Esophagus muscularis mucosa (tissue), 4 donors: ENCODE data around the gene MPRIP. TPM values are rescaled to one million over a fixed set of nuclear protein-coding genes. Genes with fewer than 3 reads are reported as not detected.

Experiments
- DNase-seq: peaks from one replicate; pipeline ENCODE4 v3.0.0-alpha.2; 2017; ENCODE audit errors: extremely low spot score
- H3K27ac ChIP-seq, 4 donors: fragments of 200-600 bp; sonication (generic); replicated peaks in 1 of 4; 1 replicate in 3 of 4; 2 replicates in 1 of 4; pipeline ENCODE4 v1.5.1; 2016 to 2019; ENCODE audit warnings: mild to moderate bottlenecking in 1 of 4
- H3K27me3 ChIP-seq, 4 donors: fragments of 200-600 bp; sonication (generic); one replicate each; pipeline versions ENCODE4 v1.5.1 to v1.6.0; 2016 to 2019
- H3K36me3 ChIP-seq, 4 donors: fragments of 200-600 bp; sonication (generic); one replicate each; pipeline ENCODE4 v1.5.1; 2016 to 2019
- H3K4me1 ChIP-seq, 4 donors: fragments of 200-600 bp; sonication (generic); one replicate each; pipeline ENCODE4 v1.5.1; 2016 to 2019
- H3K4me3 ChIP-seq, 4 donors: fragments of 200-600 bp; sonication (generic); 1 replicate in 2 of 4; 2 replicates in 2 of 4; pipeline ENCODE4 v1.5.1; 2016 to 2019; ENCODE audit warnings: mild to moderate bottlenecking in 4 of 4, moderate library complexity in 1 of 4
- H3K9me3 ChIP-seq, 4 donors: fragments of 200-600 bp; sonication (generic); 1 replicate in 3 of 4; 2 replicates in 1 of 4; pipeline ENCODE4 v1.5.1; 2016 to 2019
- EP300 ChIP-seq: sonication (generic); formaldehyde crosslinking; IDR thresholded peaks from one replicate; pipeline ENCODE4 v1.6.1; 2017; ENCODE audit warnings: antibody characterized with exemption
- POLR2A ChIP-seq: fragments of 450-650 bp; IDR thresholded peaks from one replicate; pipeline ENCODE4 v1.6.1; 2017; ENCODE audit warnings: antibody characterized with exemption, moderate library complexity, mild to moderate bottlenecking, low read depth
- POLR2AphosphoS5 ChIP-seq, 2 donors: sonication (generic); formaldehyde crosslinking; IDR thresholded peaks; one replicate each; pipeline ENCODE4 v1.6.1; 2017; ENCODE audit warnings: antibody characterized with exemption in 2 of 2
- WGBS: methylation state at CpG from one replicate; pipeline ENCODE4 v1.1.5; 2018; 5-methylcytosine and 5-hydroxymethylcytosine counted together
- intact Hi-C: fragments of 100-400 bp; cut with DNase I; formaldehyde crosslinking; loops from one replicate; pipeline ENCODE4 v1.15.1; 2023
- total RNA-seq, 4 donors: library from RNA; depleted of rRNA; stranded (reverse); fragments of >200 nt; gene quantifications; one replicate each; pipeline versions ENCODE4 v1.1.0 to v1.2.1, GENCODE V29; 2016
- TF ChIP-seq, protein P1 (sequence below), 3 experiments: fragments of 200-600 bp in 2 of 3; fragments of 450-650 bp in 1 of 3; sonication (generic) in 2 of 3; IDR thresholded peaks; one replicate each; pipeline ENCODE4 v1.5.1; 2017 to 2019; ENCODE audit warnings: antibody characterized with exemption in 3 of 3, mild to moderate bottlenecking in 2 of 3, moderate library complexity in 1 of 3

Gene MPRIP
- total RNA-seq, 4 donors from 2014 or later: 108 to 194 (median 129) TPM

DNA sequence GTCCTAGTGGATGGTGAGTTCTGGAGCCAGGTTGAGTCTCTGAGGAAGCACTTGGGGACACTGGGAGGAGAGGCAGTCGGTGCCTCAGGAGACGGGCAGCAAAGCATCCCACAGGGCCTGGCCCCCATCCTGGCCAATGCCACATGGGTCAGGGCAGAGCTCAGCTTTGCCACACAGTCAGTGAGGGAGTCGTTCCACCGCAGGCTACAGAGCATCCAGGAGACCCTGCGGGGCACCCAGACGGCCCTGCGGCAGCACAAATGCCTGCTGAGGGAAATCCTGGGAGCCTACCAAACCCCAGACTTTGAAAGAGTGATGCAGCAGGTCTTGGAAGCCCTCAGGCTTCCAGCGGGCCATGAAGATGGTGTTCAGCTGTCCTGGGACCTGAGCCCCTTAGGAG lies 124.2 kb downstream of the MPRIP start:
- Histone ChIP-seq H3K27me3 (no peaks in the 10 kb centered on the region), H3K4me1 (peaks cover 0 to 9% (median 3%) of the 10 kb centered on the region in 4 donors), H3K9me3 (no peaks in the 10 kb centered on the region), H3K27ac (no peak overlapping the region), H3K4me3 (no peak overlapping the region), H3K36me3 (peaks cover 51 to 98% (median 80%) of the 10 kb centered on the region in 4 donors)
- 98% methylated on average over 8 of the region's 8 CpGs for WGBS
- intact Hi-C loops: no loop called here
- no peak for DNase-seq
- TF ChIP-seq, protein P1, sequence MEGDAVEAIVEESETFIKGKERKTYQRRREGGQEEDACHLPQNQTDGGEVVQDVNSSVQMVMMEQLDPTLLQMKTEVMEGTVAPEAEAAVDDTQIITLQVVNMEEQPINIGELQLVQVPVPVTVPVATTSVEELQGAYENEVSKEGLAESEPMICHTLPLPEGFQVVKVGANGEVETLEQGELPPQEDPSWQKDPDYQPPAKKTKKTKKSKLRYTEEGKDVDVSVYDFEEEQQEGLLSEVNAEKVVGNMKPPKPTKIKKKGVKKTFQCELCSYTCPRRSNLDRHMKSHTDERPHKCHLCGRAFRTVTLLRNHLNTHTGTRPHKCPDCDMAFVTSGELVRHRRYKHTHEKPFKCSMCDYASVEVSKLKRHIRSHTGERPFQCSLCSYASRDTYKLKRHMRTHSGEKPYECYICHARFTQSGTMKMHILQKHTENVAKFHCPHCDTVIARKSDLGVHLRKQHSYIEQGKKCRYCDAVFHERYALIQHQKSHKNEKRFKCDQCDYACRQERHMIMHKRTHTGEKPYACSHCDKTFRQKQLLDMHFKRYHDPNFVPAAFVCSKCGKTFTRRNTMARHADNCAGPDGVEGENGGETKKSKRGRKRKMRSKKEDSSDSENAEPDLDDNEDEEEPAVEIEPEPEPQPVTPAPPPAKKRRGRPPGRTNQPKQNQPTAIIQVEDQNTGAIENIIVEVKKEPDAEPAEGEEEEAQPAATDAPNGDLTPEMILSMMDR (IDR thresholded peaks at IDR 0.05): no peak
- TF ChIP-seq EP300: no peak
- TF ChIP-seq POLR2A: no peak

DNA sequence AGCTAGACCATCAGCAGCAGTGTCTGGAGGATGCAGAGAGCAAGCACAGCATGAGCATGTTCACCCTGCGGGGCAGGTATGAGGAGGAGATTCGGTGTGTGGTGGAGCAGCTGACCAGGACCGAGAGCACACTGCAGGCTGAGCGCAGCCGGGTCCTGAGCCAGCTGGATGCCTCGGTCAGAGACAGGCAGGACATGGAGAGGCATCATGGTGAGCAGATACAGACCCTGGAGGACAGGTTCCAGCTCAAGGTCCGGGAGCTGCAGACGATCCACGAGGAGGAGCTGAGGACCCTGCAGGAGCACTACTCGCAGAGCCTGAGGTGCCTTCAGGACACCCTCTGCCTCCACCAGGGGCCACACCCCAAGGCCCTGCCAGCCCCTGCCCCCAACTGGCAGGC lies 125.1 kb downstream of the MPRIP start:
- Histone ChIP-seq H3K9me3 (no peaks in the 10 kb centered on the region), H3K36me3 (peaks cover 46 to 98% (median 80%) of the 10 kb centered on the region in 4 donors), H3K27me3 (no peaks in the 10 kb centered on the region), H3K27ac (no peak overlapping the region), H3K4me3 (no peak overlapping the region), H3K4me1 (peaks cover 0 to 15% (median 7%) of the 10 kb centered on the region in 4 donors)
- DNase-seq: no peak
- TF ChIP-seq, protein P1 (IDR thresholded peaks at IDR 0.05): no peak
- no peak for TF ChIP-seq POLR2A
- TF ChIP-seq POLR2AphosphoS5 (IDR thresholded peaks at IDR 0.05): no peak
- TF ChIP-seq EP300: no peak
- intact Hi-C loops: no loop called here
- 100% methylated on average over 1 of the region's 10 CpGs for WGBS

DNA sequence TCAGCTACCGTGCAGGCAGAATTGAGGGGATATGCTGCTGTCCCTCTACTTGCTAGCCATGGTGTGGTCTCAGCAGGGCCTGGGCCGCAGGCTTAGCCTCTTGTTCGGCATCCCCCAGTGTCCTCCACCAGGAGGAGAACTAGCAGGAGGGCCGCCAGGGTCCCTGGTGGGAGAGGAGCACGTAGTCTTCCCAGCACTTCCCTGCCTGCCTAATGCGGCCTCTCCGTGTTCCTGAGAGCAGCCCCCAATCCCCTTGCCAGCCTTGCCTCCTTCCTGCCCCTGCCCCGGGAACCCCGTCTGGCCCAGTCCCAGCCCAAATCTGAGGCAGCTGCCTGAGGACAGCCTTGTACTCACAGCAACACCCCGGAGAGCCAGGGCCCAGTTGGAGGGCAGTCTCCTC lies 125.7 kb downstream of the MPRIP start:
- 84% methylated on average over 4 of the region's 10 CpGs for WGBS
- peaks cover 0 to 21% (median 10%) of the 10 kb centered on the region in 4 donors for H3K4me1 ChIP-seq
- H3K27me3 ChIP-seq: no peaks in the 10 kb centered on the region
- H3K36me3 ChIP-seq: peaks cover 46 to 98% (median 80%) of the 10 kb centered on the region in 4 donors
- no peaks in the 10 kb centered on the region for H3K9me3 ChIP-seq
- no peak for TF ChIP-seq POLR2A
- no peak for TF ChIP-seq EP300
- TF ChIP-seq, protein P1 (IDR thresholded peaks at IDR 0.05): no peak
- no peak for TF ChIP-seq POLR2AphosphoS5 (IDR thresholded peaks at IDR 0.05)
- intact Hi-C loops: no loop called here
- H3K4me3 ChIP-seq: no peak overlapping the region
- no peak overlapping the region for H3K27ac ChIP-seq
- DNase-seq: no peak

DNA sequence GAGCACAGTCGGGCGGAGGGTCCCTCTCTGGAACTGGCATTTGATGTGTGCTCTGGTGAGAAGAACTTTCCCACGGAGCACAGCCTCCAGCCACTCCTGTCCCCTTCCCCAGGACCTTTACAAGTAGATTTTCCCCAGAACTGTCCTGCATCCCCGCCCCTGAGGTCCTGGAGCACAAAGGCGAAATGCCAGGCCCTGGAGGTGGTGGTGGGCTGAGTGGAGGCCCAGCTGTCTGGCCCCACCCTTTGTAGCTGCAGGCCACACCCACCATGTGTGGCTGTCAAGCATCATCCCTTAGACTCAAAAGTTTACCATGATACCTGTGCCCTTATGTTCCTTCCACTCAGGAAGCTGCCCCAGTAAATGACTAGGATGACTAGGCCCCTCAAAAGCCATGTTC lies 126.1 kb downstream of the MPRIP start:
- Histone ChIP-seq H3K4me3 (no peak overlapping the region), H3K27me3 (no peaks in the 10 kb centered on the region), H3K27ac (no peak overlapping the region), H3K4me1 (peaks cover 0 to 22% (median 10%) of the 10 kb centered on the region in 4 donors), H3K9me3 (no peaks in the 10 kb centered on the region), H3K36me3 (peaks cover 50 to 98% (median 80%) of the 10 kb centered on the region in 4 donors)
- 91% methylated on average over 5 of the region's 5 CpGs for WGBS
- no peak for DNase-seq
- intact Hi-C loops: no loop called here
- TF ChIP-seq, protein P1 (IDR thresholded peaks at IDR 0.05): no peak
- TF ChIP-seq POLR2A (no peak), EP300 (no peak), POLR2AphosphoS5 (IDR thresholded peaks at IDR 0.05) (no peak)

DNA sequence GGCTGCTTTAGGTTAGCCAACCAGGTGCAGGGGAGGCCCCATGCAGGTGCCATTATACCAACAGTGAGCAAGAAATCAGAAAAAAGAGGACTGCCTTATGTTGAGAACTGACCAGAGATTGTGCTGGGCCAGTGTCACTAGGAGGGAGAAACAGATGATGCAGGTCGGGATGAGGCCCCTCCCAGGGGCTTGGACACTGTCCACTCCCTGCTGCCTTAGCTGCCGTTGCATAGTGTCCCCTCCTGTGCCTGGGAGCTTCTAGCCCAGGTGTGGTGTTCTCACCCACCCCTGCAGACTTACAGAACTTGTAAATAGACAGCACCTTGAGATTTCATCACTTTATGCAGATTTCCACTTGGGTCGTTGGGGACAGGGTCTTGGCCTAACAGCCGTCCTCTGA lies 127.1 kb downstream of the MPRIP start:
- Histone ChIP-seq H3K36me3 (peaks cover 50 to 98% (median 80%) of the 10 kb centered on the region in 4 donors), H3K4me1 (peaks cover 0 to 22% (median 10%) of the 10 kb centered on the region in 4 donors)

More for the DNA sequence above, 127.1 kb downstream of the MPRIP start:
- Histone ChIP-seq H3K9me3 (no peaks in the 10 kb centered on the region), H3K27me3 (no peaks in the 10 kb centered on the region), H3K4me3 (no peak overlapping the region), H3K27ac (no peak overlapping the region)
- TF ChIP-seq, protein P1 (IDR thresholded peaks at IDR 0.05): no peak
- no peak for TF ChIP-seq POLR2A
- no peak for TF ChIP-seq POLR2AphosphoS5 (IDR thresholded peaks at IDR 0.05)
- TF ChIP-seq EP300: no peak
- 85% methylated on average over 3 of the region's 4 CpGs for WGBS
- DNase-seq: no peak
- intact Hi-C loops: no loop called here
